ENCODE results near the gene LCLAT1. TPM values are rescaled to one million over a fixed set of nuclear protein-coding genes. Genes with fewer than 3 reads are reported as not detected.

The LCLAT1 gene
- total RNA-seq, 2 experiments from 2014 or later, result 8.3 to 10.2 TPM

DNA sequence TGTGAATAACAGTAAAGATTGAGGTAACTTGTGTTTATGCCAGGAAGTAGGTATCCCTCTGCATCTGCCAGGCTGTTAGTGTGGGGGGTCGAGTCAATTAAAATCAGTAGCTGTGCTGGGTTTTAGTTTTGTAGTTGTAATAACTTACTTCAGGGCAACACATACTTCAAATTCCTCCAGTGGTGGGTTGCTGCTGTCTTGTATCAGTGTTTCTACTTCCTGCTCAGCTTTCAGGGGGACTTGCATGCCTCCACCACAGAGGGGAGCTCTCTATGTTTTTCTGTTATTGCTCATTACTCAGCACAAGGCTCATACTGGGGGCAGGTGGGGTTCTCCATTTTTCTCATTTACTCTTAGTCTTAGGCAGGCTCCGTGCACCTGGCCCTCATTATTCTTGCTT, 223.4 kb downstream of the LCLAT1 start:
- no peaks in the 10 kb centered on the region for H3K4me1 Mint-ChIP-seq (ENCODE audit: low read depth)
- H3K9me3 ChIP-seq (ENCODE audit: control insufficient read depth in 1 of 2, insufficient read depth in 1 of 2, low read length in 2 of 2), result peaks cover 5 to 18% of the 10 kb centered on the region in 2 experiments
- DNase-seq, result no peak
- peaks cover 6% of the 10 kb centered on the region for H3K27me3 Mint-ChIP-seq
- H3K9me3 Mint-ChIP-seq, result peaks cover 9% of the 10 kb centered on the region
- intact Hi-C loops (cut with DNase I, micrococcal nuclease), result no loop called here
- H3K4me3 ChIP-seq (ENCODE audit: low read length), result no peak overlapping the region
- H3K27me3 ChIP-seq (ENCODE audit: control insufficient read depth in 1 of 2, insufficient read depth in 2 of 2, low read length in 2 of 2), result no peaks in the 10 kb centered on the region
- H3K4me1 ChIP-seq (ENCODE audit: insufficient read depth, low read length), result no peaks in the 10 kb centered on the region
- H3K27ac Mint-ChIP-seq, result no peak overlapping the region
- no peak overlapping the region for H3K4me3 Mint-ChIP-seq
- POLR2A ChIA-PET, result no interaction called here
- CTCF ChIA-PET, result no interaction called here
- H3K36me3 ChIP-seq (ENCODE audit: insufficient read depth, low read length), result no peaks in the 10 kb centered on the region
- no peak overlapping the region for H3K27ac ChIP-seq (ENCODE audit: low read depth in 1 of 2, low read length in 2 of 2)
- TF ChIP-seq, protein P1, sequence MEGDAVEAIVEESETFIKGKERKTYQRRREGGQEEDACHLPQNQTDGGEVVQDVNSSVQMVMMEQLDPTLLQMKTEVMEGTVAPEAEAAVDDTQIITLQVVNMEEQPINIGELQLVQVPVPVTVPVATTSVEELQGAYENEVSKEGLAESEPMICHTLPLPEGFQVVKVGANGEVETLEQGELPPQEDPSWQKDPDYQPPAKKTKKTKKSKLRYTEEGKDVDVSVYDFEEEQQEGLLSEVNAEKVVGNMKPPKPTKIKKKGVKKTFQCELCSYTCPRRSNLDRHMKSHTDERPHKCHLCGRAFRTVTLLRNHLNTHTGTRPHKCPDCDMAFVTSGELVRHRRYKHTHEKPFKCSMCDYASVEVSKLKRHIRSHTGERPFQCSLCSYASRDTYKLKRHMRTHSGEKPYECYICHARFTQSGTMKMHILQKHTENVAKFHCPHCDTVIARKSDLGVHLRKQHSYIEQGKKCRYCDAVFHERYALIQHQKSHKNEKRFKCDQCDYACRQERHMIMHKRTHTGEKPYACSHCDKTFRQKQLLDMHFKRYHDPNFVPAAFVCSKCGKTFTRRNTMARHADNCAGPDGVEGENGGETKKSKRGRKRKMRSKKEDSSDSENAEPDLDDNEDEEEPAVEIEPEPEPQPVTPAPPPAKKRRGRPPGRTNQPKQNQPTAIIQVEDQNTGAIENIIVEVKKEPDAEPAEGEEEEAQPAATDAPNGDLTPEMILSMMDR (IDR thresholded peaks at IDR 0.05), result no peak
- ATAC-seq (ENCODE audit: poor library complexity), result no peak
- H3K36me3 Mint-ChIP-seq (ENCODE audit: low read depth), result no peaks in the 10 kb centered on the region

DNA sequence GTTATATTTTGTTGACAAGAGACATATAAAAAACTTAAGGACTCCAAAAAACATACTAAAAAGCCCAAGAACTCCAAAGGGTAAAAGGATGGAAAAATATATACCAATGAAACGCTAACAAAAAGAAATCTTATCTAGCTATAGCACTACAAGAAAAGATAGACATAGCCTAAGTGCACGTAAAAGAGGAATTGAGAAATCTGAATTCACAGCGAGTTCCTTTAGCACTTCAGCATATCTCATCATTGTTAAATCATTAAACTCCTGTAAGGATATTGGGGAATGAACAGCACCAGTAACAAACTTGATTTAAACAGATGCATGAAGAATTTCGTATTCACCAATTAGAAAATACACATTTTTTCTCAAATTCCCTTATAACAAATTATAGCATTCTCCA, 226.1 kb downstream of the LCLAT1 start:
- Mint-ChIP-seq H3K27ac (no peak overlapping the region), H3K4me1 (ENCODE audit: low read depth) (no peaks in the 10 kb centered on the region), H3K36me3 (ENCODE audit: low read depth) (no peaks in the 10 kb centered on the region), H3K4me3 (no peak overlapping the region), H3K27me3 (peaks cover 6% of the 10 kb centered on the region), H3K9me3 (peaks cover 9% of the 10 kb centered on the region)
- no peak overlapping the region for H3K4me3 ChIP-seq (ENCODE audit: low read length)
- ChIA-PET CTCF (no interaction called here), POLR2A (no interaction called here)
- DNase-seq (no peak), ATAC-seq (ENCODE audit: poor library complexity) (no peak)
- intact Hi-C loops (cut with DNase I, micrococcal nuclease), result no loop called here
- H3K4me1 ChIP-seq (ENCODE audit: insufficient read depth, low read length), result no peaks in the 10 kb centered on the region
- peaks cover 5 to 18% of the 10 kb centered on the region in 2 experiments for H3K9me3 ChIP-seq (ENCODE audit: control insufficient read depth in 1 of 2, insufficient read depth in 1 of 2, low read length in 2 of 2)
- TF ChIP-seq, protein P1 (IDR thresholded peaks at IDR 0.05), result no peak
- H3K27ac ChIP-seq (ENCODE audit: low read depth in 1 of 2, low read length in 2 of 2), result no peak overlapping the region
- no peaks in the 10 kb centered on the region for H3K36me3 ChIP-seq (ENCODE audit: insufficient read depth, low read length)
- no peaks in the 10 kb centered on the region for H3K27me3 ChIP-seq (ENCODE audit: control insufficient read depth in 1 of 2, insufficient read depth in 2 of 2, low read length in 2 of 2)

DNA sequence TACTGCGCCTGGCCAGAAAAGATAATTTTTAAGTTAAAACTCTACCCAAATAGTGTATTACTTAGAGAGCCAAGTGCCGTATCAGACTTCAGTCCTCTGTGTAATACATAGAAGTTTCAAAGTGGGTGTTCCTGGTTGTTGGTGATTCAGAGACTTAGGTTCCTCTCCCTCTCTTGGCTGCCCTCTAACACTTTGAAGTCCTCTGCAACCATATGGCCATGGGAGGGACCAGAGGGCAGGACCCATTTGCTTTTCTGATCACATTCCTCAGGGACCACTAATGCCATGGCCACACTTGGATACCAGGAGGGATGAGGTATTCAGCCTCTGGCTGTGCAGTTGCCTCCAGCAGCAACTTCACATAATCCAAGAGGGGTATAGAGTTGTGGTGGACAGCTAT, 228.7 kb downstream of the LCLAT1 start:
- Mint-ChIP-seq H3K27me3 (peaks cover 6% of the 10 kb centered on the region), H3K4me3 (no peak overlapping the region), H3K9me3 (no peaks in the 10 kb centered on the region), H3K27ac (no peak overlapping the region), H3K4me1 (ENCODE audit: low read depth) (no peaks in the 10 kb centered on the region), H3K36me3 (ENCODE audit: low read depth) (no peaks in the 10 kb centered on the region)
- Histone ChIP-seq H3K36me3 (ENCODE audit: insufficient read depth, low read length) (no peaks in the 10 kb centered on the region), H3K9me3 (ENCODE audit: control insufficient read depth in 1 of 2, insufficient read depth in 1 of 2, low read length in 2 of 2) (no peaks in the 10 kb centered on the region), H3K4me3 (ENCODE audit: low read length) (no peak overlapping the region), H3K27me3 (ENCODE audit: control insufficient read depth in 1 of 2, insufficient read depth in 2 of 2, low read length in 2 of 2) (no peaks in the 10 kb centered on the region), H3K27ac (ENCODE audit: low read depth in 1 of 2, low read length in 2 of 2) (no peak overlapping the region), H3K4me1 (ENCODE audit: insufficient read depth, low read length) (no peaks in the 10 kb centered on the region)
- POLR2A ChIA-PET, result no interaction called here
- DNase-seq (no peak), ATAC-seq (ENCODE audit: poor library complexity) (no peak)
- CTCF ChIA-PET, result no interaction called here
- TF ChIP-seq, protein P1 (IDR thresholded peaks at IDR 0.05), result no peak
- intact Hi-C loops (cut with DNase I, micrococcal nuclease), result no loop called here

Data from CD4-positive, alpha-beta T cell (primary cell).